CD14-positive monocyte (primary cell): ENCODE results near the gene CTNNA2. TPM values are rescaled to one million over a fixed set of nuclear protein-coding genes. Genes with fewer than 3 reads are reported as not detected.

Experiments
- DNase-seq, 3 donors: peaks; one replicate each; pipeline ENCODE4 v3.0.0-alpha.2; 2011 to 2022
- H2AFZ ChIP-seq: 2 replicates; pipeline ENCODE4 v1.6.0; 2012; ENCODE audit warnings: mild to moderate bottlenecking, low read depth, low read length, inconsistent platforms; ENCODE audit not compliant: insufficient read depth, poor library complexity, severe bottlenecking
- H3K27ac ChIP-seq, 2 donors: 1 replicate in 1 of 2; 2 replicates in 1 of 2; pipeline ENCODE4 v1.5.1; 2012 to 2013; ENCODE audit warnings: low read length in 2 of 2, control low read depth in 1 of 2, inconsistent platforms in 1 of 2, low read depth in 1 of 2, mild to moderate bottlenecking in 1 of 2
- H3K27me3 ChIP-seq, 2 donors: one replicate each; pipeline versions ENCODE4 v1.6.0 to v1.6.1; 2011 to 2013; ENCODE audit warnings: low read length in 2 of 2; ENCODE audit not compliant: control insufficient read depth in 2 of 2, insufficient read depth in 2 of 2
- H3K36me3 ChIP-seq, 2 donors: replicated peaks in 1 of 2; 1 replicate in 1 of 2; 2 replicates in 1 of 2; pipeline versions ENCODE4 v1.5.1 to v1.6.1; 2012 to 2013; ENCODE audit warnings: low read length in 2 of 2, control low read depth in 1 of 2, inconsistent platforms in 1 of 2, mild to moderate bottlenecking in 1 of 2; ENCODE audit not compliant: insufficient read depth in 2 of 2, control insufficient read depth in 1 of 2
- H3K4me1 ChIP-seq, 2 donors: 1 replicate in 1 of 2; 2 replicates in 1 of 2; pipeline versions ENCODE4 v1.5.1 to v1.6.1; 2012 to 2013; ENCODE audit warnings: low read length in 2 of 2, control low read depth in 1 of 2, inconsistent platforms in 1 of 2, mild to moderate bottlenecking in 1 of 2, moderate library complexity in 1 of 2; ENCODE audit not compliant: insufficient read depth in 2 of 2, control insufficient read depth in 1 of 2
- H3K4me2 ChIP-seq: replicated peaks from 2 replicates; pipeline ENCODE3; 2012; ENCODE audit warnings: low read length, moderate library complexity, mild to moderate bottlenecking; ENCODE audit not compliant: poor library complexity, severe bottlenecking; ENCODE audit errors: extremely low read depth
- H3K4me3 ChIP-seq, 3 experiments: fragments of 200-600 bp in 1 of 3; sonication (generic) in 1 of 3; replicated peaks in 1 of 3; 1 replicate in 2 of 3; 2 replicates in 1 of 3; pipeline ENCODE4 v1.5.1; 2011 to 2013; ENCODE audit warnings: low read length in 3 of 3, mild to moderate bottlenecking in 3 of 3, control low read depth in 2 of 3, low read depth in 2 of 3, inconsistent platforms in 1 of 3, moderate library complexity in 1 of 3
- H3K79me2 ChIP-seq: 2 replicates; pipeline ENCODE4 v1.6.0; 2012; ENCODE audit warnings: mild to moderate bottlenecking, control low read depth, inconsistent platforms, low read length, moderate library complexity; ENCODE audit not compliant: insufficient read depth
- H3K9ac ChIP-seq: 2 replicates; pipeline ENCODE4 v1.6.0; 2017; ENCODE audit warnings: low read length, mild to moderate bottlenecking; ENCODE audit not compliant: insufficient read depth, poor library complexity, severe bottlenecking
- H3K9me3 ChIP-seq, 2 donors: replicated peaks in 1 of 2; 1 replicate in 1 of 2; 2 replicates in 1 of 2; pipeline versions ENCODE4 v1.5.1 to v1.6.1; 2012 to 2013; ENCODE audit warnings: low read length in 2 of 2, control low read depth in 1 of 2; ENCODE audit not compliant: control insufficient read depth in 1 of 2, insufficient read depth in 1 of 2
- H4K20me1 ChIP-seq: 2 replicates; pipeline ENCODE4 v1.6.0; 2012; ENCODE audit warnings: mild to moderate bottlenecking, low read length, control low read depth, moderate library complexity; ENCODE audit not compliant: insufficient read depth
- H3K27ac Mint-ChIP-seq, 7 donors: one replicate each; pipeline ENCODE4 v1.8.0; 2020; ENCODE audit warnings: mild to moderate bottlenecking in 7 of 7, mixed read lengths in 7 of 7, moderate library complexity in 6 of 7, inconsistent platforms in 2 of 7
- H3K27me3 Mint-ChIP-seq, 3 donors: one replicate each; pipeline ENCODE4 v1.8.0; 2021 to 2022; ENCODE audit warnings: low read depth in 3 of 3, mild to moderate bottlenecking in 3 of 3, mixed read lengths in 3 of 3, moderate library complexity in 3 of 3, inconsistent platforms in 1 of 3
- H3K36me3 Mint-ChIP-seq, 2 donors: one replicate each; pipeline ENCODE4 v1.8.0; 2020; ENCODE audit warnings: mixed read lengths in 2 of 2, inconsistent platforms in 1 of 2, mild to moderate bottlenecking in 1 of 2
- H3K4me1 Mint-ChIP-seq: one replicate; pipeline ENCODE4 v1.8.0; 2020; ENCODE audit warnings: mild to moderate bottlenecking, mixed read lengths
- H3K4me3 Mint-ChIP-seq, 2 donors: one replicate each; pipeline ENCODE4 v1.8.0; 2020; ENCODE audit warnings: mild to moderate bottlenecking in 2 of 2, mixed read lengths in 2 of 2, moderate library complexity in 1 of 2
- H3K9me3 Mint-ChIP-seq, 7 donors: one replicate each; pipeline ENCODE4 v1.8.0; 2020 to 2022; ENCODE audit warnings: mixed read lengths in 7 of 7, mild to moderate bottlenecking in 6 of 7, moderate library complexity in 6 of 7, inconsistent platforms in 2 of 7
- CTCF ChIP-seq: fragments of 200-600 bp; IDR thresholded peaks from one replicate; pipeline ENCODE4 v1.8.0; 2022; ENCODE audit warnings: antibody characterized with exemption, mild to moderate bottlenecking
- WGBS: methylation state at CpG from one replicate; pipeline ENCODE4 v1.1.5; 2013; ENCODE audit warnings: missing lambda C conversion rate; ENCODE audit not compliant: insufficient coverage; 5-methylcytosine and 5-hydroxymethylcytosine counted together
- intact Hi-C, 2 donors: fragments of 100-400 bp; cut with micrococcal nuclease; formaldehyde crosslinking; loops; one replicate each; pipeline versions ENCODE4 v1.15.0 to v1.15.1; 2023
- polyA plus RNA-seq, 3 donors: library from polyadenylated mRNA; depleted of rRNA in 1 of 3; unstranded in 2 of 3; stranded (reverse) in 1 of 3; fragments of 300-500 nt in 2 of 3; fragments of >200 nt in 1 of 3; fragmentation: Illumina TruSeq in 2 of 3; gene quantifications; 1 replicate in 2 of 3; 2 replicates in 1 of 3; pipeline ENCODE4 v1.2.3, GENCODE V29; 2012 to 2021

CTNNA2 gene
- polyA plus RNA-seq, 3 donors = not detected

- Histone ChIP-seq H2AFZ (no peak overlapping the region), H3K4me3 (no peak overlapping the region), H3K4me1 (no peaks in the 10 kb centered on the region), H3K79me2 (no peaks in the 10 kb centered on the region), H3K9ac (no peak overlapping the region), H3K9me3 (peaks cover 0 to 10% of the 10 kb centered on the region in 2 donors), H3K27ac (no peak overlapping the region), H3K4me2 (no peak overlapping the region), H4K20me1 (no peaks in the 10 kb centered on the region), H3K36me3 (no peaks in the 10 kb centered on the region), H3K27me3 (no peaks in the 10 kb centered on the region)
- 60% methylated on average over 1 of the region's 5 CpGs for WGBS
- Mint-ChIP-seq H3K4me1 (no peaks in the 10 kb centered on the region), H3K9me3 (peaks cover 0 to 13% (median 5%) of the 10 kb centered on the region in 7 donors), H3K27me3 (no peaks in the 10 kb centered on the region), H3K4me3 (no peak overlapping the region), H3K27ac (no peak overlapping the region), H3K36me3 (no peaks in the 10 kb centered on the region)
- DNase-seq = no peak
- intact Hi-C loops = no loop called here
- no peak for TF ChIP-seq CTCF
Observed at GRCh38 chr2:80269806-80270205, 757.0 kb downstream of the CTNNA2 start.

- intact Hi-C loops = no loop called here
Observed at GRCh38 chr2:80280598-80280997, 767.7 kb downstream of the CTNNA2 start.

More at GRCh38 chr2:80280598-80280997, 767.7 kb downstream of the CTNNA2 start:
- Mint-ChIP-seq H3K27me3 (peaks cover 0 to 2% (median 0%) of the 10 kb centered on the region in 3 donors), H3K36me3 (no peaks in the 10 kb centered on the region), H3K4me3 (no peak overlapping the region), H3K27ac (no peak overlapping the region), H3K4me1 (no peaks in the 10 kb centered on the region), H3K9me3 (peaks cover 0 to 7% (median 2%) of the 10 kb centered on the region in 7 donors)
- Histone ChIP-seq H3K4me1 (no peaks in the 10 kb centered on the region), H3K9me3 (peaks cover 0 to 3% of the 10 kb centered on the region in 2 donors), H2AFZ (no peak overlapping the region), H3K27me3 (no peaks in the 10 kb centered on the region), H3K27ac (no peak overlapping the region), H3K4me3 (no peak overlapping the region), H3K79me2 (no peaks in the 10 kb centered on the region), H3K4me2 (no peak overlapping the region), H4K20me1 (no peaks in the 10 kb centered on the region), H3K36me3 (no peaks in the 10 kb centered on the region), H3K9ac (no peak overlapping the region)
- TF ChIP-seq CTCF = no peak
- no peak for DNase-seq
- WGBS = no CpG with 5 or more reads among the region's 2 CpGs
